HUES48 (cell line): ENCODE measurements around the gene CACNA1F.
A peak's percentile ranks its signal among the peaks of the same experiment; 100 is the strongest.

Experiments
- H3K27ac ChIP-seq: one replicate; pipeline ENCODE4 v1.7.0; 2013; ENCODE audit warnings: low read depth, low read length, inconsistent platforms
- H3K27me3 ChIP-seq: 2 replicates; pipeline ENCODE4 v1.6.1; 2013; ENCODE audit warnings: mild to moderate bottlenecking, low read length; ENCODE audit not compliant: control insufficient read depth, insufficient read depth
- H3K36me3 ChIP-seq: 2 replicates; pipeline ENCODE4 v1.6.1; 2013; ENCODE audit warnings: low read length; ENCODE audit not compliant: control insufficient read depth, insufficient read depth
- H3K4me1 ChIP-seq: 2 replicates; pipeline ENCODE4 v1.6.1; 2013; ENCODE audit warnings: mild to moderate bottlenecking, low read length; ENCODE audit not compliant: control insufficient read depth, insufficient read depth
- H3K4me3 ChIP-seq: 2 replicates; pipeline ENCODE4 v1.5.1; 2013; ENCODE audit warnings: mild to moderate bottlenecking, low read depth, low read length
- H3K9ac ChIP-seq: 2 replicates; pipeline ENCODE4 v1.6.1; 2013; ENCODE audit warnings: mild to moderate bottlenecking, low read depth, low read length, moderate library complexity
- H3K9me3 ChIP-seq: 2 replicates; pipeline ENCODE4 v1.6.1; 2013; ENCODE audit warnings: low read length; ENCODE audit not compliant: control insufficient read depth, insufficient read depth

The CACNA1F gene

DNA sequence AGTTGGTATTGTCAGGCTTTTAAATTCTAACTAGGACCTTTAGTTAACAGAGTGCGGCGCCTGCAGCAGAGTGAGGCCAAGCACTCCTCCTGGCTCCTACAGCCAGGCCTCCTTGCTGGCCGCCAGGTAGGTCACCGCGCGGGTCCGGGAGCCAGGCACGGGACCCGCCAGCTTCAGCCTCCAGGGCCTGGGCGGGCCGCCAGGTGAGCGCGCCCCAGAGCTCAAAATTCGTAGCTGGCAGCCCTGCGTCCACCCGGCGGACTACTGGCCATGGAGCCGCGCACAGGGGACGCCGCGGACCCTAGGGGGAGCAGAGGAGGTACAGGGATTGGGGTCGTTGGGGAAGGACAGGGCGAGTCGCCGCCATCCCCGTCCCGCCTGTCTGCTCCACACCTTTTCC is 70.5 kb downstream of the CACNA1F start, which contains the start of gene MAGIX:
TSS of gene MAGIX (plus strand) at position 139 of the 400 bp plus-strand sequence. CDS start at position 271, 132 bp downstream.
- H3K9ac ChIP-seq = no peak within 1 kb of the TSS
- no peak within 1 kb of the TSS for H3K27ac ChIP-seq
- peaks cover 10% of the 10 kb centered on the region for H3K4me1 ChIP-seq
- peak within 1 kb of the TSS; percentile 61 for H3K4me3 ChIP-seq
- H3K27me3 ChIP-seq = peaks cover 11% of the 10 kb centered on the region
- H3K9me3 ChIP-seq = peaks cover 12% of the 10 kb centered on the region
- no peaks in the 10 kb centered on the region for H3K36me3 ChIP-seq

DNA sequence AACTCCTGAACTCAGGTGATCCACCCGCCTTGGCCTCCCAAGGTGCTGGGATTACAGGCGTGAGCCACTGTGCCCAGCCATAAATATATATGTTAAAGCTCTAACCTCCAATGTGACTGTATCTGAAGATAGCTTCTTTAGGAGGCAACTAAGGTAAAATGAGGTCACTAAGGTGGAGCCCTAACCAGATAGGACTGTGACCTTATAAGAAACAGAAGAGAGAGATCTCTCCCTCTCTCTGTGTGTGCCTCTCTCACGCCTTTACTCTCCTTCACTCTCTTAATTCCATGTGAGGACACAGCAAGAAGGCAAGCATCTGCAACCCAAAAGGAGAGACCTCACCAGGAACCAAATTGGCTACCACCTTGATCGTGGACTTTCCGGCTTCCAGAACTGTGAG is 71.5 kb downstream of the CACNA1F start:
- H3K9me3 ChIP-seq = peaks cover 12% of the 10 kb centered on the region
- H3K27me3 ChIP-seq = peaks cover 6% of the 10 kb centered on the region
- peaks cover 1% of the 10 kb centered on the region; the same call in 1 of the 2 replicates for H3K4me1 ChIP-seq
- no peaks in the 10 kb centered on the region for H3K36me3 ChIP-seq
- H3K4me3 ChIP-seq = no peak overlapping the region
- no peak overlapping the region for H3K27ac ChIP-seq
- no peak overlapping the region for H3K9ac ChIP-seq

DNA sequence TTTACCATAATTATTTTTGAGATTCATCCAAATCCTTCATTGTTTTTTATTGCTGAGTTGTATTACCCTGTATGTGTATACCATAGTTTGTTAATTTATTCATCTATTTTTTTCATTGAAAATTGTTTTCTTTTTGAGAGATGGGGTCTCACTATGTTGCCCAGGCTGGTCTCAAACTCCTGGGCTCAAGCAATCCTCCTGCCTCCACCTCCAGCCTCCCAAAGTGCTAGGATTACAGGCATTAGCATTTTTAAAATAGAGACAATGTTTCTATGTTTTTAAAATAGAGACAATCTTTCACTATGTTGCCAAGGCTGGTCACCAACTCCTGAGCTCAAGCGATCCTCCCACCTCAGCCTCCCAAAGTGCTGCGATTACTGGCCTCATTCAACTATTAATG is 72.2 kb downstream of the CACNA1F start:
- no peaks in the 10 kb centered on the region for H3K36me3 ChIP-seq
- peaks cover 12% of the 10 kb centered on the region for H3K9me3 ChIP-seq
- no peak overlapping the region for H3K9ac ChIP-seq
- H3K27ac ChIP-seq = no peak overlapping the region
- H3K4me3 ChIP-seq = no peak overlapping the region
- H3K4me1 ChIP-seq = no peaks in the 10 kb centered on the region; the same call in 1 of the 2 replicates
- peaks cover 6% of the 10 kb centered on the region for H3K27me3 ChIP-seq

DNA sequence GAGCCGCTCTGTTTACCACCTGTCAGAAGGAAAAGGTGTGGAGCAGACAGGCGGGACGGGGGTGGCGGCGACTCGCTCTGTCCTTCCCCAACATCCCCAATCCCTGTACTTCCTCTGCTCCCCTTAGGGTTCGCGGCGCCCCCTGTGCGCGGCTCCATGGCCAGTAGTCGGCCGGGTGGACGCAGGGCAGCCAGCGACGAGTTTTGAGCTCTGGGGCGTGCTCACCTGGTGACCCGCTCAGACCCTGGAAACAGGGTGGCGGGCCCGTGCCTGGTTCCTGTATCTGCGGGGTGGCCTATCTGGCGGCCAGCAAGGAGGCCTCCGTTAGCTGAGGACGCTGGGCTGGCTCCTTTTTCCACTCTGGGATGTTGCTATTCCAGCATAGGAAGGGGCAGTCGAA is 75.9 kb downstream of the CACNA1F start:
- Histone ChIP-seq H3K4me3 (no peak overlapping the region; the same call in 1 of the 2 replicates), H3K9me3 (peaks cover 23% of the 10 kb centered on the region), H3K27me3 (no peaks in the 10 kb centered on the region; the same call in none of the 2 replicates), H3K9ac (no peak overlapping the region), H3K36me3 (no peaks in the 10 kb centered on the region), H3K4me1 (no peaks in the 10 kb centered on the region; the same call in 1 of the 2 replicates), H3K27ac (no peak overlapping the region)

DNA sequence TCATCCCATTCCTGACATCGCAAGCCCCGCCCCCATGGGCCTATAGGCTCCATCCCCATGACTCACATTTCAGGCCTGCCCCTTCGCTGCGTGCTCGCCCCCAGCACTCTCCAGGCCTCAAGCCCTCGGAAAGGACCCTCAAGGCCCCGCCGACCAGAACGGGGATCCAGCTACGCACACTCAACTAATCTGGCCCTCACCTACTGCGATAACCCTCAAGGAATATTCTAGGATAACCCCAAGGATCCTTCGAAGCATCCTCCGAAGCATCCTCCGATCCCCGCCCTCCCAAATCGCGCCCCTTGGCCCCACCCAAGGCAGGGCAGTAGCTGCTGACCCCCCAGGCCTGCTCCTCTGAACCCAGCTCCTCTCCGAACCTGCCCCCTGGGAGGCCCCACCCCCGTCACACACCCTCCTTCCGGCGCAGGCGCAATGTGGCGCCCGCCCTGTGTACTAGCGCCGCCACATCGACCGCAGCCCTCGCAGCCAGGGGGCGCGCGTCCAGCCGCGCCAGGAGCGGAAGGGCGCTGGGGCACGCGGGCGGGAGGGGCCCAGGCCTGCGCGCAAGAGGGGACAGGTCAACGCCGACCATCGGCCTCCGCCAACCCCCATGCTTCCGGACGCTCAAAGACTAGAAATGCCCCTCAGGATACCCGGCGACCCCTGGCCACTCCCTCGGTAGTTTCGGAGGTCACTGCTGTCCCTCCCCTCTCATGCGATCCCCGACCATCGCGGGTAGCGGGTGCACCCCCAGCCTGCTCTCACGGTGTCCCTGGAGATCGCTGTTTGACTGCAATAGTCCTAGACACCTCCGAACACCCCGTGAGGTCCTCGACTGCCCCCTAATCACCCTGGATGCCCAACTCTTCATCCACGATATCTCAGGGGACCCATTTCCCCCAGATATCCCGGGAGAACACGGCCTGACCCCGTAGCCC is 77.0 kb downstream of the CACNA1F start:
- no peaks in the 10 kb centered on the region; the same call in 1 of the 2 replicates for H3K4me1 ChIP-seq
- H3K9ac ChIP-seq = peak overlapping the region; percentile 59
- H3K4me3 ChIP-seq = peak overlapping the region; percentile 75
- no peaks in the 10 kb centered on the region; the same call in 1 of the 2 replicates for H3K27me3 ChIP-seq
- peaks cover 27% of the 10 kb centered on the region for H3K9me3 ChIP-seq
- no peaks in the 10 kb centered on the region for H3K36me3 ChIP-seq
- peak overlapping the region; percentile 95 for H3K27ac ChIP-seq

DNA sequence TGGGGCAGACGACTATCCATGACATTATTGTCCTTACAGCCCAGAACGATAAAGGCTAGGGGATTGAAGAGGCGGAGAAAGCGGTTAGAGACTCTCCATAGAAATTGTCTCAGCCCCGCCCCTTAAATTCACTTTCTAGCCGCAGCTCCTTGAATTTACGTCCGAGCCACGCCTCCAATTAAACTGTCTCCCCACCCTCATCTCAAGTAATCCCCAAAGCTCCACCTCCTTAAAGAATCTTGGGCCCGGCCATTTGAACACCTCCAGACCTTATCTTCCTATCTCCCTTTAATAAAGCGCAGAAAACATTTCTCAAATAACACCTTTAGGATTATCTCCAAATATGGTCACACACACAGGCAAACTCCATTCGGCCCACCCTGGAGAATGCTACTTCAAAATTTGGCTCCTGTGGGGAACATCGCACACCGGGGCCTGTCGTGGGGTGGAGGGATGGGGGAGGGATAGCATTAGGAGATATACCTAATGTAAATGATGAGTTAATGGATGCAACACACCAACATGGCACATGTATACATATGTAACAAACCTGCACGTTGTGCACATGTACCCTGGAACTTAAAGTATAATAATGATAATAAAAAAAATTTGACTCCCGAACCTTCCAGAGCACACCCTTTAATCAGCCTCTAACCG is 77.8 kb downstream of the CACNA1F start:
- Histone ChIP-seq H3K9me3 (peaks cover 31% of the 10 kb centered on the region), H3K9ac (no peak overlapping the region), H3K27me3 (no peaks in the 10 kb centered on the region; the same call in 1 of the 2 replicates), H3K36me3 (no peaks in the 10 kb centered on the region), H3K4me3 (peak overlapping the region; percentile 75), H3K27ac (peak overlapping the region; percentile 95), H3K4me1 (no peaks in the 10 kb centered on the region; the same call in 1 of the 2 replicates)
